Hindlimb muscle (tissue), 1 donor: ENCODE measurements around the gene GALNT1. TPM values are rescaled to one million over a fixed set of nuclear protein-coding genes. Genes with fewer than 3 reads are reported as not detected.

Source experiments
- polyA plus RNA-seq: library from polyadenylated mRNA; unstranded; fragments of 120-200 nt; gene quantifications from one replicate; pipeline ENCODE4 v1.2.1, GENCODE V29; 2013; ENCODE audit not compliant: insufficient read length

Gene GALNT1
- polyA plus RNA-seq, 1 donor = 83.8 TPM

Other genes starting within 250 kb of the GALNT1 start
- 28.1 TPM for gene ZNF24, start 237.3 kb upstream of the GALNT1 start, polyA plus RNA-seq
- gene ZNF396, start 204.4 kb upstream of the GALNT1 start, polyA plus RNA-seq = 1.3 TPM
- gene INO80C, start 83.8 kb upstream of the GALNT1 start, polyA plus RNA-seq = 27.8 TPM